ENCODE data around the gene C19orf25.
"Not testable (repeated sequence)": the region's sequence is repeated elsewhere in the genome, so short reads cannot be mapped to it uniquely, and the experiment has no call there.

Gene C19orf25

DNA sequence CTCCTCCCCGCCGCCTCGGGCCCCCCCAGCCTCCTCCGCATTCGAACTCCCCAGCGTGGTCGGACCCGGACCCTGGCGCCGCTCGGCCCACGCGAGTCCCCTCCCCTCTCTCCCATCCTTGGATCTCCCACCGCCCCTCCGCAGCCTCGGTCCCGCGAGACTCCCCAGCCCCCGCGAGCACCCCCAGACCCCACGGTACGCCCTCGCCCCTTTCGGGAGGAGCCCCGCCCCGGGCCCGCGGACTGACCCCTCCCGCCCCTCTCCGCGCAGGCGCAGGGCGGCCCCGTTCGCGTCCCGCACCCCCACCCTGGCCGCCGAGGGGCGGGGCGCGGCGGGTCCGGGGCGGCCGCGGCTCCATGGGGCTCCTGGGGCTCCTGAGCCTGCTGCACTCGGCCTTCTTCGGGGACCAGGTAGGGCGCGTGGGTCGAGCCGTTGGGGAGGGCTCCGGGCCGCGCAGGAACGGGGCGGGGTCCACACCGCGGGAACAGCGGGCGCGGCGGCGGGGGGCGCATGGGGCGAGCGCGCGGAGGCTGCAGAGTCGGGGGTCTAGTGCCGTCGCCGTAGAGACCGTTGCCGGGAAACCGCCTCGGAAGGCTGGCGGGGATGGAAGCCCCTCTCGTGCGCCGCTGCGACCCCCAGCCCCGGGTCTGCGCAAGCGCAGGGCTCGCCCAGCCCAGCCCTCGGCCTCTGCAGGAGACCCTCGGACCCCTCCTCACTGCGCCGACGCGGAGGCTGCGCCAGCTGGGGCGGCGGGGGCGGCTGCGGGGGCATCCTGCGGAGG lies 32.9 kb downstream of the C19orf25 start:
- DNase-seq = no peak

DNA sequence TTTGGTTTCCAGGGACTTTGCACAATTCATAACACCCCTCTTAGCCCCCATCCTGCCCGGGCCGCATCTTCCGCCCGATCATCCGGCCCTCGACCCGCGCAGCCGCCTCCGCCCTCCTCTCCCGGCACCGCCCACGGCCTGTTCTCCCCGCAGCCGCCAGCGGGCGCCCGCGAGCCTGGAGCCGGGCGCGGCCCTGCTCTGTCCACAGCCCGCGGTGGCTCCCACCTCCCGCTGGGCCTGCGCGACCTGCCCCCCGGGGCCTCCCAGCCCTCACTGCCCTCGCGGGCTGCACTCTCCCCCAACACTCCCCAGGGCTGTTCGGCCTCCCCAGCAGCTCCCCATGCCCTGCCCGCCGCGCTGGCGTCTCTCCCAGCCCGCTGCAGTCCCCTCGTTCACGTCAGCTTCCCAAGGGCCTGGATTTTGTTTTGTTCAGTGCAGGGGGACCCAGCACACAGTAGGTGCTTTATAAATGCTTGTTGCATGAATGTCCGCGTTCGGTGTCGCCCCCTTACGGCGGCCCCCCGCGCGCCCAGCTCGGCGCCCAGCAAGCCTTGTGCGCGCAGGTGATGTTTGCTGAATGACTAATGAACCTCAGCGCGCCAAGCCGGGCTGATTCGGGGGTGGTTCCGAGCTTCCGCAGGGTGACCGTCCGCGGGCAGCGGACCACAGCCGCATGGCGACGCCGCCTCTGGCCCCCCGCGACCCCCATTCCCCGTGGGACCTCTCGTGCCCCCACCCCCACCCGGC lies 33.7 kb downstream of the C19orf25 start:
- DNase-seq = peak; percentile 64 to 66

DNA sequence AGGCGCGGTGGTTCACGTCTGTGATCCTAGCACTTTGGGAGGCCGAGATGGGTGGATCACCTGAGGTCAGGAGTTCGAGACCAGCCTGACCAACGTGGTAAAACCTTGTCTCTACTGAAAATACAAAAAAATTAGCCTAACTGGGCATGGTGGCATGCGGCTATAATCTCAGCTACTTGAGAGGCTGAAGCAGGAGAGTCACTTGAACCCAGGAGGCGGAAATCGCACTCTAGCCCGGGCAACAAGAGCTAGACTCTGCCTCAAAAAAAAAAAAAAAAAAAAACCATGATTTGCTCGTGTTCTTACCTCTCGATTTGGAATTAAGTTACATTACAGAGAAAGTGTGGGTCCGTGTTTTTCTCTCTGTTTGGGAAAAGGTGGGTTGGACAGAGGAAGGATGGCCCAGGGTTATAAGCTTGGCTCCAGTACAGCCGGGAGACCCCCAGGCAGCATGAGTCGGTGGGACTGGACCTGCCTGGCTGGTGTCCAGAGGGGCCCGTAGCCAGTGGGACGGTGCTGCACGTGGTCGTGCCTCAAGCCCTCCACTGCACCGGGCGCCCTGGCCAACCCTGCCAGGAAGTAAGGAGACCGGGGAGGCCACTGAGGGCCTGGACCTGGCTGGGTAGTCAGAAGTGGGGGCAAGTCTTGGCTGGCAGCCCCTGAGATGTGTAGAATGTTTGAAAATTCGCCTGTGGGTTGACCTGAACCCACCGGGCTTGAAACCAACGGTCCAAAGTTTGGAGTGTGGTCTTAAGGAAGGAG lies 37.2 kb downstream of the C19orf25 start:
- no peak for DNase-seq

DNA sequence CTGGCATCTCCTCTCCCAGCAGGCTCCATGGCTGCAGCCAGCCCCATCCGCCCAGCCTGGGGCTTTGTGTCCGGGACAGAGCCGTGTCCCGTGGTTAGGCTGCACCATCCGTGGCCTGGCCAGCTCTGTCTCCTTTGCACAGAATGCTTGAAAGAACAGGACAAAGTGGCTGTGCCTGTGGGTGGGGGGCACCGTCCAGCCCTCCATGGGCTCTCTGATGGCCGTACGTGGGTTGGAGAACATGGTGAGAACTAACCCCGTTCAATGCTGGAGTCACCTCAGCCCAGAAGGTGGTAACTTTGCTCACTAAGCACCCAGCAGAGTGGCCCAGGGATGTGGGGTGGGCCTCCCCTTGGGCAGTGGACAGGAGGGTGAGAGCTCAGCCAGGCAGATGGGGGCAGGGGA lies 38.0 kb downstream of the C19orf25 start:
- DNase-seq = no peak

DNA sequence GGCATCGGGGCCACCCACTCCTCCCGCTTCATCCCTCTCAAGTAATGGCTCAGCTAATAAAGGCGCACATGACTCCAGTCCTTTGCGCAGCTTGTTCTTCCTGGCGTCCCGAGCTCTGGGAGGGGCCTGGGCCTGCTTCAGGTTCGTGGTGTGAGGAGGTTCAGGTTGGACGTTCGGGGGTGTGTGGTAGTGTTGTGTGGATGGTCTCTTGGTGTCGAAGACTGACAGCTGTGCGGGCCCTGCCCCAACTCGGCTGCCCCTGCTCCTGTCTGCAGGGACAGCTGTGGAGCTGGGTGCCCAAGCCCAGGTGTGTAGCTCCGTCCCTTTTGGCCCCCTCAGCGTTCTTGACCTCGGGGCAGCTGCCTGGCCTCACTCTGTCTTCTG lies 38.6 kb downstream of the C19orf25 start:
- DNase-seq = no peak

DNA sequence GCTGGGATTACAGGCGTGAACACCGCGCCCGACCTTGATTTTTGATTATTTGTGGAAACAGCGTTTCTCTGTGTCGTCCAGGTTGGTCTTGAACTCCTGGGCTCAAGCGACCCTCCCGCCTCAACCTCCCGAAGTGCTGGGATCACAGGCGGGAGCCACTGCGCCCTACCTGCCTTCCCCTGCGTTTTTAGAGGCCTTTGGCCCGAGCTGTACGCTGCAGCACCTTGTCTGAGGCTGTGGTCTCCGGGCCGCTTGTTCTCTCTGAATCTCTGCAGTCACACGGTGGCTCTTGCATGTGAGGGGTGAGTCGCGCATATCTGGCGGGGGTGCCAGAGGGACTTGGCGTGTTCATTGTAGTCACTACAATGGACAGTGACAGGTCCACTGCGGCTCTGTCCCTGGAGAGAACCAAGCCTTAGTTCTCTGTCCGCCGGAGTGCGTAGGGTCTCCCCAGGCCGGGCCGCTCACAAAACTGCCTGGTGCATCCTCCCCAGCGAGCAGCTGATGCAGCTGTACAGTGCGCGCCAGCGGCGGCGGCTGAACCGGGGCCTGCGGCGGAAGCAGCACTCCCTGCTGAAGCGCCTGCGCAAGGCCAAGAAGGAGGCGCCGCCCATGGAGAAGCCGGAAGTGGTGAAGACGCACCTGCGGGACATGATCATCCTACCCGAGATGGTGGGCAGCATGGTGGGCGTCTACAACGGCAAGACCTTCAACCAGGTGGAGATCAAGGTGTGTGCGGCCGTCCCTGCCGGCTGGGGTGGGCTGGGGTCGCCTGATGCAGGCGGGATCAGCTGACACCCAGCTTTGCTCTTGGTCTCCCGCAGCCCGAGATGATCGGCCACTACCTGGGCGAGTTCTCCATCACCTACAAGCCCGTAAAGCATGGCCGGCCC lies 39.2 kb downstream of the C19orf25 start:
- DNase-seq = not testable (repeated sequence)

DNA sequence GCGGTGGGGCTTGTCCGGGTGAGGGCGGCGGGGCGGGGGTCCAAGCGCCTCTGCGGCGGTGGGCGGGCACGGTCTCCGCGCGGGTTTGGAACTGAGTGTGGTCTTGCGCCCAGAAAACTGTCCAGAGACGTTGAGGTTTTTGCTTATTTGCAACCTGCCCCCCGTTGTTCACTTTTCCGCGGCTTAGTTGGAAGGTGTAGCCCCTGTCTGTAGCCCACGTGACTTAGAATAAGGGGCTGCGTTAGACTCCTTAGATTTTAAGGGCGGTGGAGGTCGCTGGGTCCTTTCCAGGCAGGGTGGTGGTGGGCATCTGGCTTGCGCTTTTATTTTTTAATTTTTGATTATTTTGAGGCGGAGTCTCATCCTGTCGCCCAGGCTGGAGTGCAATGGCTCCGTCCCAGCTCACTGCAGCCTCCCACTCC lies 40.1 kb downstream of the C19orf25 start:
- no peak for DNase-seq

DNA sequence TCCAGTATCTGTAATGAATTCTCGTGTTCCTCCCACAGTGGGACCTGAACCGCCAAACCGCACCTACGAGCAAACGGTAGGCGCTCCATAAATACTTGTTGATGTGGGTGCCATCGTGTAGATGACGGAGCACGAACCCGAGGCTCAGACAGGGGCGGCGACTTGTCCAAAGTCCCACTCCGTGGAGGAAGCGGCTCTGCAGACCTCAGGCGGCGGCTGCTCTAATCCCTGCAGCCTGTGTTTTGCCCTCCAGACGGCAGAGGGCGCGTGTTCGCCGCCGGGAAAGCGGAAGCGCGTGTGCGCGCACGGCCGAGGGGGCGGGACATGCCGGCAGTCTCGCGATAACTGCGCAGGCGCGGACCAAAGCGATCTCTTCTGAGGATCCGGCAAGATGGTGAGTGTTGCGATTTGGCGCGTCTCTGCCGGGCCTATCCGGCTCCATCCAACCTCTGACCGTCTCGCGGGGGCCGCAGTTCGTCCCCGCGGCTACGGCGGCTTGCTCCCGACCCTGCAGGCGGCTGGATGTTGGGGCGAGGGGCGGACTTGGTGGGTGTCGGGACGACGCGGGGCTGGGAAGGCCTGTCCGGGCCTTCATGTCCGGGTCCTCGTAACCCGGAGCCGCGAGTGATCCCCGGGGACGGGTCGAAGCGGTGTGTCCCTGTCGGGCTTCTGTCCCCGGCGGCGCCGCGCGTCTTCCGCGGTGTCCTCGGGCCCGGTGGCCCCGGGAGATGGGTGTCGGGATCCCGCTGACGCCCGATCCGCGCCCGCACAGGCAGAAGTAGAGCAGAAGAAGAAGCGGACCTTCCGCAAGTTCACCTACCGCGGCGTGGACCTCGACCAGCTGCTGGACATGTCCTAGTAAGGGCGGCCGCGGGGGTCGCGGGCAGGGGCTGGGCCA lies 40.7 kb downstream of the C19orf25 start, which contains the start of gene RPS15:
Gene RPS15 (plus strand): TSS at position 362 of the 898 bp plus-strand sequence. CDS start 30 bp downstream, at position 392.
- peak; percentile 92 to 94 for DNase-seq

DNA sequence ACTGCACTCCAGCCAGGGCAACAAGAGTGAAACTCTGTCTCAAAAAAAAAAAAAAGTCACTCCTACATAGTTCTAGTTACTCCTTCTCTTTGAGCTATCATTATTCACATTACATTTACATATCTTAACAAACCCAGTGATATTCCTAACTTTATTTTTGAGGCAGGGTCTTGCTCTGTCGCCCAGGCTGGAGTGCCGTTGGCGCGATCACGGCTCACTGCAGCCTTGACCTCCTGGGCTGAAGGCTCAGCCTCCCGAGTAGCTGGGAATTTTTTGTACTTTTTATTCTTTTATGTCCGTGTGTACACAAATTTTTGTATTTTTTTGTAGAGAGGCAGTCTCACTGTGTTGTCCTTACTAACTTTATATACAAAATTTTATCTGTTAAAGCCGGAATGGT lies 41.4 kb downstream of the C19orf25 start:
- DNase-seq = no peak

DNA sequence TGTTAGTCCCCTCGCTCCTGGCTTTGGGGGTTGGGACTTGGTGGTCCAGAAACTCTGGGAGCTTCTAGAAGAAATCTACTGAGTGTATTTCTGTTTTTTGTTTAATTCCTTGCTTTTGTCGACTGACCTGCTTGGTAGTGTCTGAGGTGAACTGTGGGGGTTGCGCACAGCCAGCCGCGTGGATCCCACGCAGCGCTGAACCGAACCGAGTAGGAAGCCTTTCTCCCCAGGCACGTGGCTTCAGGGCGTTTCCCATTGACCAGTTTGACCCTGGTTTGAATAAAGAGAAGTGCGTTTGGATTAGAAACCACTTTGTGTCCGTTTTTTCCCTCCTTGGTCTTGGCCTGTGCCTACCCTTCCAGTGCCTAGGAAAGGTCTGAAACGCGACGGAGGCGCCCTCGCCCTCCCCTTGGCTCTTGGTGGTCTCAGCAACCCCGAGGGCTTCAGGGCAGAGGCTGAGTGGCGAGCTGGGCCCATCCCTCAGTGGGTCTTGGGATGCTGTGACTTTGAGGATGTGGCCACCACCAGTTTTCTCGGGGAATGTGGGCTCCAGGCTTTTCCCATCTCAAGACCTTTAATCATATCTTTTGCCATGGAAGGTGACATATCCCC lies 43.5 kb downstream of the C19orf25 start:
- DNase-seq = no peak

DNA sequence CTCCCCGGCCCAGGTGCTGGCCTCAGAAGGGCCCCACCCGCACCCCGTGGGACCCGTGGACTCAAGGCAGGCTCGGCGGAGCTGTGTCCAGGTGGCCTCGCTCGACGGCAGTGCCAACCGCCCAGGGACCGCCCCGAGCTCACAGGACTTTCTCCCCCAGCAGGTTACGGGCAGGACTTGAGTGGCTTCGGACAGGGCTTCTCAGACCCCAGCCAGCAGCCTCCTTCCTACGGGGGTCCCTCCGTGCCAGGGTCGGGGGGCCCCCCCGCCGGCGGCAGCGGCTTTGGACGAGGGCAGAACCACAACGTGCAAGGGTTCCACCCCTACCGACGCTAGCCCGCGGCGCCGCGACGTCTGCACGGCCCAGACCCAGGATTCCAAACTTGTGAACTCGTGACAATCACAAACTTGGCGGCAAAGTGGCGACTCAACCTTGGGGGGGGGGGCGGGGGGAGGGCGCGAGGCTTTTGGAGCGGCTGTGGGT lies 44.4 kb downstream of the C19orf25 start:
- DNase-seq = no peak

DNA sequence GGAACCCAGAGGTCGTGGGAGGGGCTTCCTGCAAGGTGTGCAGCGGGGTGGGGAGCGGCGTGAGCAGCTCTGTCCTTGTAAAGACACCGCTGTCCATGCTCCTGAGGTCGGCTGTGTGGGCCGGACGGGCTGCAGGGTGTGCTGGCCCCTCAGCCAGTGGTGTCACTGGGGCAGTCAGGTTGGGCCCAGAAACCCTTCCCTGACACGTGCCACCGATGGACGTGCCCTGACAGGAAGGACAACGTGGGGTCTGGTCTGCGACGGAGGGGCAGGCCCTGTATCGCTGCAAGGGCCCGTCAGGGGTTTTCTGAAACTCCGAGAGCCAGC lies 45.0 kb downstream of the C19orf25 start:
- no peak for DNase-seq

DNA sequence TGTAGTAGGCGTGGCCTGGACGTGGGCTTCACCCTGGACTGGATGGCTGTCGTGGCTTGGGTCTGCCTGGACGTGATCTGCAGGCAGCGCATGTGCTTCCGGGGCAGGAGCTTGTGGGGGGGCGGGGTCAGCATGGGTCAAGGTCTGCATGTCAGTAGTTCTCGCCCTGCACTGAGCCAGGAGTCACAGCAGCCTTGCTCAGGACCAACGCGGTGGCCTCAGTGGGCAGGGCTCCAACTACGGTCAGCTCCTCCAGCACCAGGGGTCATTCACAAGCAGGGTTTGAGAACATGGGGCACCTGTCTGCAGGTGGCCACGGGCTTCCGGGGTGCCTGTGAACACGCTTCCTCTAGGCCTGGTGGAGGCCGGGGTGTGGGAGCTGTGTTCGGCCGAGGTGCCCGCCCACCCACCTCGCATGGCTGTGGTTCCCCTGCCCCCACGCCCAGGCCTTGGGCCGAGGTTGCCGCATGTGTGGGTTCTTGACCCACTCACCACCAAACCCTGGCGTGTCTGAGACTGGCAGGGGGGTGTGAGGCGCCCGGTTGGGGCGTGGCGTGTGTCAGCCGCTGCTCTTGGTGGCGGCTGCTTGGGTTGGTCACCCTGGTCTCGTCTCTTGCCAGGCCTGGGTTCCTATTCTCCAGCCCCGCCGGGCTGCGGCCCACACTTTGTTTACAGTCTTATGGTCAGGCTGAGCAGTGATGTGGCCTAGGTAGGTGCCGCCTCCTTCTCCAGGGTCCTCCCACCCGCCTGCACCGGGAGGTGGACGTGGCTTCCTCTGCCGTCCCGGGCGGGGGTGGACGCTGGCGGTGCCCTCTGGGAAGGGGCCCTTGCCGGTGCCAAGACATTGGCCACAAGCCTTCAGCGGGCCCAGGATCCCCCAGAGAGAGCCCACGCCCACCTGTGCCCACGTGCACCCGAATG lies 45.6 kb downstream of the C19orf25 start:
- DNase-seq = no peak

DNA sequence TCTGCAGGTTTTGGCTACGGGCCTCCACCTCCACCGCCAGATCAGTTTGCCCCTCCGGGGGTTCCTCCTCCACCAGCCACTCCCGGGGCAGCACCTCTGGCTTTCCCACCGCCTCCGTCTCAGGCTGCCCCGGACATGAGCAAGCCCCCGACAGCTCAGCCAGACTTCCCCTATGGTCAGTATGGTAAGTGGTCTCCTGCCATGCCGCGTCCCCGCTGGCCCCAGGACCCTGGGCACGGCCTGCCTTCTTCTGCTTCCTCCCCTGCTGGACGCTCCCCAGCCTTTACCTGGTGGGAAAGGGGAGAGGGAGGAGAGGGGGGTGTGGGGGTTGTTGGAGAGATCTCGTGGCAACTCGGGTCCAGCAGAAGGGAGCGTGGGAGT lies 46.5 kb downstream of the C19orf25 start:
- DNase-seq = no peak

DNA sequence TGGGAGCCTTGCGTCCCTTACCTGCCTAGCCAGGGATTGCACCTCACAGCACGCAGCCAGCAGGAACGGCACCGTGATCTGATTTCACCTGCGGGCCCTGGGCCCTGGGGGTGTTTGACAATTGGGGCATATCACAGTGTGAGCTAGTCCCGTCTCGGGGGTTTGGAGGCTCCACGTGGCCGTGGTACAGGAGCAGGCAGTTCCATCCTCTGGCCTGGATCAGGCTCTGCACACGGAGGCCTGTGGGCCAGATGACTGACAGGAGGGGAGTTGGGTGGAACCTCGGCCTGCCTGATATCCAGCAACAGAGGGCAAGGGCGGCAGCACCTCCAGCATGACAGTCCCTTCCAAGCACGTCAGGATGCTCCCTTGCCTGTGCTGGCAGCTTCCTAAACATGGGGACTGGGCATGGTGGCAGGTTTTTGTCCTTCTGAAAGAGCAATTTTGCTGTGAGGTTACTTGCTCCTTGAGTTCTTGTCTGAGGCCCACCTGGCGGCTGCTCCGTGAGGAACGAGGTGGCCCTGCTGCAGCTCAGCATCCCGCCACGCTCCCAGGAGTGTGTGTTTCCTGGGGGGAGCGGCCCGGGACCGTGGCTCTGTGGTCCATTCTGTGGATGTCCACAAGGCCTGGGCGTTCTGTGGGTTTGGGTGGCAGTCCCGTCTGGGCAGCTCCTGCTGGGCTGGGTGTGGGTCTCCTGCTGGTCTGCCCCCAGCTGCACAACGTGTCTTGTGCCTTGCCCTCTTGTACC lies 47.1 kb downstream of the C19orf25 start:
- DNase-seq = no peak

DNA sequence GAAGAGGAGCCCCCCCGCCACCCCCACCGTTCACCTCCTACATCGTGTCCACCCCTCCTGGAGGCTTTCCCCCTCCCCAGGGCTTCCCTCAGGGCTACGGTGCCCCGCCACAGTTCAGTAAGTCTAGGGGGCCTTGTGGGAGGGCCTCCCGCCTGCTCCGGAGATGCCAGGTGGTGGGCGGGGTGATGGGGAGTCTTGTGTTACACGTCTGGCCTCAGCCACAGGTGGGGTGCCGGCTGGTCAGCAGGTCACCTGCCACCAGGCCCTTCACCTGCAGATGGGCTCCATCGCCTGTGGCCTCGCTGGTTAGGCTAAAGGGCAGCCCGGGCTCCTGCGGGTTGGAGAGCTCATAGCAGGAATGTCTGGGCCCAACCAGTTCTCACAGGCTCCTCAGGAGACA lies 48.8 kb downstream of the C19orf25 start:
- DNase-seq = no peak

DNA sequence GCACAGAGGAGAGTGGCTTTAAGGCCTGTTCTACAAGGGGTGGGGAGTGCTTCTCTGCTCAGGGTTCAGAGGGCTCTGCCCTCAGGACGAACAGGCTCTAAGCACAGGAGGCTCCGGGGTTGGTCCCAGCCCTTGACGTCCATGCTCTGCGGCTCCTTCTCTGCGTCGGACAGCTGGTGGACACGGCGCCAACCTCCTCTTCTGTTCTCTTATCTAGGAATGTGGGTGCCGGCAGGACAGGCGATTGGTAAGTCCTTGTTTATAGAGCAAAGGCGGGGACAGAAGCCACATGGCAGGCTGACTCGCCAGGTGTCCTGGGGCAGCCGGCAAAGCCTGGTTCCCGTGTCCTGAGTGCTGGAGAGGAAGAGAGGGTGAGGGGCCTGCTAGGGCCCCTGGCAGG lies 49.3 kb downstream of the C19orf25 start:
- DNase-seq = no peak

DNA sequence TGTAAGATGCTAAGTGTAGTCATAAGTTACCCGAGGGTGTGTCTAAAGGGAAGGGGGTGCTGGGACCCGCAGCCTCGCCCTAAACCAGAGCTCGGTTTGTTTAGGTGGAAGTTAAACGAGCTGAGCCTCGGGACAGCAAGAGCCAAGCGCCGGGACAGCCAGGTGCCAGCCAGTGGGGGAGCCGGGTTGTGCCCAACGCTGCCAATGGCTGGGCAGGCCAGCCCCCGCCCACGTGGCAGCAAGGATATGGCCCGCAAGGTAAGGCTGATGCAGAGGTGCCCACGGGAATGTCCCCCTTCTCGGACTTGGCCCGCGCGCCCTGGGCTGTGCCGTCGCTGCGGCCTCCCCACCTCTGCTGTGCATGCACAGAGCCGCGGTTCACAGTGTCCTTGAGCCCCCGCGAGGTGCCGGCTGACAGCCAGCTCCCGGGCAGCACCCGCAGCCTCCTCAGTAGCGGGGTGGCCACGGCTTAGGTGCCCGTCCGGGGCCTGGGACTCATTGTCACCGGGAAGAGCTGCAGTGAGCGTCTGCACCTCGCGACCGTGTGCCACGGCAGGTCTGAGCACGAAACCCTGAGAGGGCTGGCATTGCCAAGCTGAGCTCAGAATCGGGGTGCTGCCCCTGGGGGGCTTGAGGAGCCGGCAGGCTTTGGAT lies 50.1 kb downstream of the C19orf25 start:
- DNase-seq = no peak

Data from activated CD4-positive, alpha-beta T cell treated with anti-CD3 and anti-CD28 coated beads, Interleukin-2, amount 50 U/mL, for 4 hours (primary cell).